Fibroblast of lung (primary cell): ENCODE data around the gene CAPN13.

Experiments
- CTCF ChIP-seq, 2 donors: IDR thresholded peaks in 1 of 2; conservative IDR thresholded peaks in 1 of 2; 1 replicate in 1 of 2; 2 replicates in 1 of 2; pipeline ENCODE4 v1.5.1; 2011 to 2012; ENCODE audit warnings: low read length in 2 of 2, control low read depth in 1 of 2, inconsistent platforms in 1 of 2, low read depth in 1 of 2, mild to moderate bottlenecking in 1 of 2
- EZH2 ChIP-seq: IDR thresholded peaks from 2 replicates; pipeline ENCODE4 v1.5.1; 2012; ENCODE audit warnings: low read length, control low read depth, mild to moderate bottlenecking; ENCODE audit errors: missing control alignments

- TF ChIP-seq CTCF (conservative IDR thresholded peaks at IDR 0.05 in 1 of 2, IDR thresholded peaks at IDR 0.05 in 1 of 2; ENCODE audit: low read depth in 1 of 2, low read length in 2 of 2) (no peak), EZH2 (no peak)
Observed at GRCh38 chr2:30765191-30765590, 42.1 kb downstream of the CAPN13 start.
